HepG2 (cell line): Measurements from ENCODE around the gene RHOV. TPM values are rescaled to one million over a fixed set of nuclear protein-coding genes. Genes with fewer than 3 reads are reported as not detected.
A peak's percentile ranks its signal among the peaks of the same experiment; 100 is the strongest.

Source experiments
- BORCS8-MEF2B ChIP-seq: sonication (generic); formaldehyde crosslinking; IDR thresholded peaks from 2 replicates; pipeline ENCODE4 v1.8.0; 2022; ENCODE audit warnings: mild to moderate bottlenecking, missing genetic modification reagents
- DMAP1 ChIP-seq: IDR thresholded peaks from 2 replicates; pipeline ENCODE4 v1.6.1; 2016
- MBNL3 ChIP-seq: fragments of 250-450 bp; sonication (Bioruptor Pico); conservative IDR thresholded peaks from 2 replicates; pipeline ENCODE4 v1.8.0; 2022; ENCODE audit warnings: mild to moderate bottlenecking, inconsistent platforms
- MLLT10 ChIP-seq: sonication (generic); formaldehyde crosslinking; IDR thresholded peaks from 2 replicates; pipeline ENCODE4 v1.4.0; 2020; ENCODE audit warnings: missing genetic modification reagents
- NFYC ChIP-seq: IDR thresholded peaks from 2 replicates; pipeline ENCODE4 v1.6.1; 2016; ENCODE audit warnings: missing genetic modification reagents, missing compliant biosample characterization
- PPARG ChIP-seq: conservative IDR thresholded peaks from 2 replicates; pipeline ENCODE4 v1.6.1; 2016; ENCODE audit warnings: missing biosample characterization, missing genetic modification reagents
- RAD21 ChIP-seq: fragments of 450-650 bp; formaldehyde crosslinking; IDR thresholded peaks from 2 replicates; pipeline ENCODE4 v1.5.0; 2020; ENCODE audit warnings: mild to moderate bottlenecking
- RBM39 ChIP-seq: fragments of 200-400 bp; formaldehyde crosslinking; IDR thresholded peaks from one replicate; pipeline ENCODE4 v1.6.1; 2018; ENCODE audit warnings: antibody characterized with exemption, mild to moderate bottlenecking, low read depth, low read length; ENCODE audit not compliant: poor library complexity, severe bottlenecking
- RFXAP ChIP-seq: sonication (generic); formaldehyde crosslinking; IDR thresholded peaks from 2 replicates; pipeline ENCODE4 v1.4.0; 2020; ENCODE audit warnings: missing genetic modification reagents, borderline replicate concordance
- RNF219 ChIP-seq: sonication (generic); formaldehyde crosslinking; IDR thresholded peaks from 2 replicates; pipeline ENCODE4 v1.5.0; 2020; ENCODE audit warnings: mild to moderate bottlenecking, missing genetic modification reagents
- SRY ChIP-seq: sonication (generic); formaldehyde crosslinking; IDR thresholded peaks from 2 replicates; pipeline ENCODE4 v1.8.0; 2022; ENCODE audit warnings: mild to moderate bottlenecking, missing genetic modification reagents
- THAP11 ChIP-seq: IDR thresholded peaks from 2 replicates; pipeline ENCODE4 v1.6.1; 2016; ENCODE audit warnings: missing biosample characterization, missing genetic modification reagents
- ZFP36 ChIP-seq: fragments of 150-350 bp; IDR thresholded peaks from 2 replicates; pipeline ENCODE4 v1.6.1; 2018; ENCODE audit warnings: borderline replicate concordance, low read length, low read depth; ENCODE audit not compliant: partially characterized antibody
- ZNF101 ChIP-seq: sonication (generic); formaldehyde crosslinking; IDR thresholded peaks from 2 replicates; pipeline ENCODE4 v1.4.0; 2020; ENCODE audit warnings: mild to moderate bottlenecking, low read depth, missing genetic modification reagents, borderline replicate concordance
- ZNF138 ChIP-seq: sonication (generic); formaldehyde crosslinking; IDR thresholded peaks from 2 replicates; pipeline ENCODE4 v1.5.0; 2020; ENCODE audit warnings: mild to moderate bottlenecking, low read depth, missing genetic modification reagents
- ZNF282 ChIP-seq: fragments of 450-650 bp; IDR thresholded peaks from 2 replicates; pipeline ENCODE4 v1.6.1; 2018; ENCODE audit not compliant: partially characterized antibody
- ZNF530 ChIP-seq: sonication (generic); formaldehyde crosslinking; IDR thresholded peaks from 2 replicates; pipeline ENCODE4 v1.5.0; 2020; ENCODE audit warnings: low read depth, mild to moderate bottlenecking, missing genetic modification reagents
- ZNF543 ChIP-seq: sonication (generic); formaldehyde crosslinking; IDR thresholded peaks from 2 replicates; pipeline ENCODE4 v1.4.0; 2020; ENCODE audit warnings: mild to moderate bottlenecking, missing genetic modification reagents
- ZNF614 ChIP-seq: IDR thresholded peaks from 2 replicates; pipeline ENCODE4 v1.6.1; 2018; ENCODE audit warnings: missing biosample characterization, missing genetic modification reagents, inconsistent platforms, borderline replicate concordance
- polyA plus RNA-seq, 8 experiments: library from polyadenylated mRNA; depleted of rRNA in 3 of 8; stranded (reverse) in 7 of 8; unstranded in 1 of 8; fragments of >200 nt; fragmentation: Illumina TruSeq in 4 of 8; extraction: Trizol in 4 of 8; gene quantifications; 2 replicates each; pipeline versions ENCODE4 v1.2.1 to v1.2.3, GENCODE V29; 2011 to 2016; ENCODE audit warnings: low read depth in 4 of 8, missing spikeins in 1 of 8, mixed read lengths in 1 of 8; ENCODE audit not compliant: insufficient read depth in 1 of 8
- total RNA-seq, 5 experiments: library from RNA; depleted of rRNA; stranded (reverse); fragments of >200 nt; fragmentation: Illumina TruSeq; extraction: Trizol; gene quantifications; 2 replicates each; pipeline ENCODE4 v1.2.3, GENCODE V29; 2016; ENCODE audit warnings: low read depth in 1 of 5
- TF ChIP-seq, protein P1 (sequence below): IDR thresholded peaks from 2 replicates; pipeline ENCODE4 v1.6.1; 2016; ENCODE audit warnings: control low read depth
- TF ChIP-seq, protein P2 (sequence below): sonication (generic); formaldehyde crosslinking; IDR thresholded peaks from 2 replicates; pipeline ENCODE4 v1.4.0; 2020; ENCODE audit warnings: mild to moderate bottlenecking, missing genetic modification reagents

RHOV gene
- total and polyA plus RNA-seq, 2 of the 13 experiments (the other 11 are each of a cell fraction or from before 2014, with no cell fraction given): 0.17 to 0.18 TPM

DNA sequence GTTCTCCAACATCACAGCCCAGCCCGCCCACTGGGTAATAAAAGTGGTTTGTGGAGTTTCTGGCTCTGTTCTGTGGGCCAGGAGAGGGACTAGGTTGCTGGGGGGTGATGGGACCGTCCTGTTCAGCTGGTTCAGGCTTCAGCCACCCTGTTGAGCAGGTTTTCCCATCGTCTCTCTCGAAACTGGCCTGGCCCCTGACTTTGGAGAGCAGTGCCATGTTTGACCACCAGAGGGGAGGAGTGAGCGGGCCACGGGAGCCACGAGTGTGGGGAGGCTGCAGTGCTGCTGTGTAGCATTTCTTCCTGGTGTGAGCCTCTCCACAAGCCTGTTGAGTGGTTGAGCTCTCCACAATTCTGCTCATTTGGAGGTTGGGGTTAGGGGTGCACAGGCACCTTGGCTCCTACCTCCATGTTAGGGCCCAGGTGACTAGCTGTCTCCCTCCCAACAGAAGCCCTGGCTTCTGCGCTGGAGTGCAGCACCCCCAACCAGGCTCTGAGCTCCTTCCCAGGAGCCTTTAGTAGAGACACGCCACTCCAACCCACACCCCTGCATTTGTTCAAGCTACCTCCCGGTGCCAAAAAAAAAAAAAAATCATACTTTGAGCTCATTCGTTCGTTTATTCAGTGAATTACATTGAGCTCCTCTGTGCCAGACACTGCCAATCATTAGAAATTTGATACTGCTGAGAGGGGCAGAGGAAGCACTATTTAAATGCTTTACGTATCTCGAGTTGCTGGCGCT, 16.3 kb downstream of the RHOV start (continued):
- TF ChIP-seq, protein P1, sequence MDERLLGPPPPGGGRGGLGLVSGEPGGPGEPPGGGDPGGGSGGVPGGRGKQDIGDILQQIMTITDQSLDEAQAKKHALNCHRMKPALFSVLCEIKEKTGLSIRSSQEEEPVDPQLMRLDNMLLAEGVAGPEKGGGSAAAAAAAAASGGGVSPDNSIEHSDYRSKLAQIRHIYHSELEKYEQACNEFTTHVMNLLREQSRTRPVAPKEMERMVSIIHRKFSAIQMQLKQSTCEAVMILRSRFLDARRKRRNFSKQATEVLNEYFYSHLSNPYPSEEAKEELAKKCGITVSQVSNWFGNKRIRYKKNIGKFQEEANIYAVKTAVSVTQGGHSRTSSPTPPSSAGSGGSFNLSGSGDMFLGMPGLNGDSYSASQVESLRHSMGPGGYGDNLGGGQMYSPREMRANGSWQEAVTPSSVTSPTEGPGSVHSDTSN: no peak
- TF ChIP-seq, protein P2, sequence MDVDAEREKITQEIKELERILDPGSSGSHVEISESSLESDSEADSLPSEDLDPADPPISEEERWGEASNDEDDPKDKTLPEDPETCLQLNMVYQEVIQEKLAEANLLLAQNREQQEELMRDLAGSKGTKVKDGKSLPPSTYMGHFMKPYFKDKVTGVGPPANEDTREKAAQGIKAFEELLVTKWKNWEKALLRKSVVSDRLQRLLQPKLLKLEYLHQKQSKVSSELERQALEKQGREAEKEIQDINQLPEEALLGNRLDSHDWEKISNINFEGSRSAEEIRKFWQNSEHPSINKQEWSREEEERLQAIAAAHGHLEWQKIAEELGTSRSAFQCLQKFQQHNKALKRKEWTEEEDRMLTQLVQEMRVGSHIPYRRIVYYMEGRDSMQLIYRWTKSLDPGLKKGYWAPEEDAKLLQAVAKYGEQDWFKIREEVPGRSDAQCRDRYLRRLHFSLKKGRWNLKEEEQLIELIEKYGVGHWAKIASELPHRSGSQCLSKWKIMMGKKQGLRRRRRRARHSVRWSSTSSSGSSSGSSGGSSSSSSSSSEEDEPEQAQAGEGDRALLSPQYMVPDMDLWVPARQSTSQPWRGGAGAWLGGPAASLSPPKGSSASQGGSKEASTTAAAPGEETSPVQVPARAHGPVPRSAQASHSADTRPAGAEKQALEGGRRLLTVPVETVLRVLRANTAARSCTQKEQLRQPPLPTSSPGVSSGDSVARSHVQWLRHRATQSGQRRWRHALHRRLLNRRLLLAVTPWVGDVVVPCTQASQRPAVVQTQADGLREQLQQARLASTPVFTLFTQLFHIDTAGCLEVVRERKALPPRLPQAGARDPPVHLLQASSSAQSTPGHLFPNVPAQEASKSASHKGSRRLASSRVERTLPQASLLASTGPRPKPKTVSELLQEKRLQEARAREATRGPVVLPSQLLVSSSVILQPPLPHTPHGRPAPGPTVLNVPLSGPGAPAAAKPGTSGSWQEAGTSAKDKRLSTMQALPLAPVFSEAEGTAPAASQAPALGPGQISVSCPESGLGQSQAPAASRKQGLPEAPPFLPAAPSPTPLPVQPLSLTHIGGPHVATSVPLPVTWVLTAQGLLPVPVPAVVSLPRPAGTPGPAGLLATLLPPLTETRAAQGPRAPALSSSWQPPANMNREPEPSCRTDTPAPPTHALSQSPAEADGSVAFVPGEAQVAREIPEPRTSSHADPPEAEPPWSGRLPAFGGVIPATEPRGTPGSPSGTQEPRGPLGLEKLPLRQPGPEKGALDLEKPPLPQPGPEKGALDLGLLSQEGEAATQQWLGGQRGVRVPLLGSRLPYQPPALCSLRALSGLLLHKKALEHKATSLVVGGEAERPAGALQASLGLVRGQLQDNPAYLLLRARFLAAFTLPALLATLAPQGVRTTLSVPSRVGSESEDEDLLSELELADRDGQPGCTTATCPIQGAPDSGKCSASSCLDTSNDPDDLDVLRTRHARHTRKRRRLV: no peak
- TF ChIP-seq RAD21 (CRISPR knock-in tag) (peak; percentile 75), RFXAP (no peak; the same call in 1 of the 2 replicates), PPARG (CRISPR knock-in tag) (no peak), ZNF101 (CRISPR knock-in tag) (no peak), MBNL3 (CRISPR knock-in tag) (no peak), MLLT10 (CRISPR knock-in tag) (no peak), DMAP1 (no peak), BORCS8-MEF2B (CRISPR knock-in tag) (no peak), ZNF614 (CRISPR knock-in tag) (peak; percentile 48; the same call in 1 of the 2 replicates), ZNF282 (no peak), SRY (no peak), RNF219 (CRISPR knock-in tag) (no peak), THAP11 (CRISPR knock-in tag) (no peak), ZFP36 (no peak), ZNF138 (CRISPR knock-in tag) (0 out of 2 replicates have a peak, but pooled peaks have one; percentile 39), ZNF543 (no peak), NFYC (CRISPR knock-in tag) (no peak), ZNF530 (CRISPR knock-in tag) (no peak), RBM39 (no peak)
